CD4-positive, alpha-beta T cell treated with Interleukin-12 subunit alpha and Interleukin-12 subunit beta, for 1 hour (primary cell): ENCODE data around the gene ODAM.
"Not testable (repeated sequence)": the region's sequence is repeated elsewhere in the genome, so short reads cannot be mapped to it uniquely, and the experiment has no call there.

Experiments used
- DNase-seq: peaks from one replicate; pipeline ENCODE4 v3.0.0-alpha.2; 2020

Gene ODAM

DNA sequence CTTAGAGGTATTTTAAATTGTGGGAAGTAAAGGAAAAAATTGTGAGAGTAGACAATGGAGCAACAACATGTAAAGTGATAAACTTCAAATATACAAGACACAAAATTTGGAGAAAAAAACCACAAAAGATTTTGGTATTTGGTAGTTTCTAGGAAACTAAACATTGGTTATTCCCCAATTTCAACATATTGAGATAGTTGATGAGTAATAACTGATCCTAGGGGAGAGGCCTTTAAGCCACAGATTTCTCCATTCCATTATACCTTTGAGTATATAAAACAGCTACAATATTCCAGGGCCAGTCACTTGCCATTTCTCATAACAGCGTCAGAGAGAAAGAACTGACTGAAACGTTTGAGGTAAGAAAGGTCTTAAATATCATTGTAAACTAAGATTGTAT lies 30.3 kb downstream of the ODAM start, which contains the start of gene FDCSP:
TSS of gene FDCSP (plus strand) at position 301 of the 400 bp plus-strand sequence. CDS start 5,071 bp downstream, outside the sequence.
- DNase-seq: no peak

DNA sequence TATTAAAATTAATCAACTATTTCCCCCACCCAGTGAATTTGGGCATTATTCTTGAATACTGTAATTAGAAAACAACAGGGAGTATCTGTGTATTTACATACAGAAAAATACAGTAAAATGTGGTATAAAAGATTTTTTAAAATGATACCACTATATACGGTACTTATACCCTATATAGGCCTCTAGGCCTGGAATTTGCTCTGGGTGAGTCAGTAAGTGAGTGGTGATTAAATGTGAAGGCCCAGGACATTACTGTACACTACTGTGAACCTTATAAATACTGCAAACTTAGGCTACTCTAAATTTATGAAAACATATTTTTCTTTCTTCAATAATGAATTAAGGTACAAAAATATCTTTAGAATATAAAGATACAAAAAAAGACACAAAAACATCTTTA lies 40.6 kb downstream of the ODAM start:
- no peak for DNase-seq

- DNase-seq: no peak
These were observed 43.8 kb downstream of the ODAM start for GRCh38 chr4:70239131-70239883.

DNA sequence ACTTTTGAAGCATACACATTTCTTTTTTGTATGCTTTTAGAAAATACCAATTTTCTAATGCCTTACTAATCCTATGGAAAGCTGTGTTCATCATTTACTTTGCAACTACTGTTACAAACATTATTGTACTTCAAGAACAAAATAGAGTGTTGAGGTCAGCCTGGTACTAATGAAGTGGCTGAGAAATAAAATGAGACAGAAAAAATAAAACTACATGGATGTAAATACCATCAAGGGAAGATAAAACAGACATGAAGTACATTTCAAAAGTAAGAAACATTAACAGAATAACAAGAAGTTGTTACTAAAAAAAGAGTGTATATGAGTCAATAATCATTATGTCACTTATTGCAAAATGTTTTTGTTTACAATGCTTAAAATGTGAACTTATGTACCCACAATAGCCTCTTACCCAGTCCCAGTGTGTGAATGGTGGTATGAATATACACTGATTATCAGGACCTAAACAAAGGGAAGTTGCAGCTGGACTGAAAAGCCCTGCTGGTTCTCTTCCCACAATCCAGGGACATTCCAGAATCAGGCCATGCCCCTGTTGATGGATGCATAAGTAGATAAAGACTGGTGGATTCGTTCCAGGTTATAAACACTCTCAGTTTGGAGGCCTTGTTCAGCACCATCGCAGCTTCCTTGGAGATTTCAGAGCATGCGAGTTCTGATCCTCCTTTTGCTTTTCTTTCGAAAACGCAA lies 44.5 kb downstream of the ODAM start:
- DNase-seq: no peak

DNA sequence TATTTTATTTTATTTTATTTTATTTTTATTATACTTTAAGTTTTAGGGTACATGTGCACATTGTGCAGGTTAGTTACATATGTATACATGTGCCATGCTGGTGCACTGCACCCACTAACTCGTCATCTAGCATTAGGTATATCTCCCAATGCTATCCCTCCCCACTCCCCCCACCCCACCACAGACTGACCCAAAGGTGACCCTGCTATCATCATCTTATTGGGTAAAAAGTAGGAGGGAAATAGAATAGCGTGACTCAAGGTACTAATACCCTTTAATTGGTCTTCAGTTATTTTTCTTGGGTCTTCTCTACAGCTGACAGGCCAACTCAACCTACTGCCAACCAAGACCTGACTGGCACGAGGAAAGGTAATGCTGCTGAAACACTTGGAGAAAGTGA lies 46.8 kb downstream of the ODAM start, which contains the start of gene CSN3:
TSS of gene CSN3 (plus strand) at position 301 of the 400 bp plus-strand sequence. CDS start 2,223 bp downstream, outside the sequence.
- DNase-seq: not testable (repeated sequence)

DNA sequence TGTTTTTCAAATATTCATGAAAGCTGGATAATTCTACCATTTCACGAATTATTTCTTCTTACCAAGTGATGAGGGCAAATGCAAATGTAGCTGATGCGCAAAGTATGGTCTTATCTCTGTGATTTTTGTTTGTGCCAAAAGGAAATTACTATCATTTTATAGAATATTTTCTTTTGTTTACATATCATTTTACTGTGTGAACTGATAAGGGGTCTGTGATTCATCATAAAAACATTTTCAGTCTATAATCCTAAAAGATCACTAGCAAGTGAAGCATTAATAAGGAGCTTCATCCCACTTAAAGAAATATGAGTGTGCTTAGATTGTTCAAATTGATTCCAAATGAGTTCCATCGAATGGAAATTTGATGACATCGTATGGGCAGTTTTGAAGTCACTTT lies 47.6 kb downstream of the ODAM start:
- no peak for DNase-seq

GRCh38 chr4:70251250-70251944 lies 55.9 kb downstream of the ODAM start:
- DNase-seq: no peak

- no peak for DNase-seq
These were observed 56.4 kb downstream of the ODAM start for GRCh38 chr4:70251945-70252277.
